HepG2 (cell line): ENCODE results near the gene PGP. TPM values are rescaled to one million over a fixed set of nuclear protein-coding genes. Genes with fewer than 3 reads are reported as not detected.

Experiments
- CAMTA2 ChIP-seq: sonication (generic); formaldehyde crosslinking; IDR thresholded peaks from 2 replicates; pipeline ENCODE4 v1.4.0; 2020; ENCODE audit warnings: mild to moderate bottlenecking, missing genetic modification reagents, borderline replicate concordance
- CBX1 ChIP-seq: IDR thresholded peaks from one replicate; pipeline ENCODE4 v1.6.1; 2016; ENCODE audit warnings: antibody characterized with exemption, low read depth
- FOXK2 ChIP-seq: fragments of 450-650 bp; IDR thresholded peaks from 2 replicates; pipeline ENCODE4 v1.6.1; 2016
- MTF1 ChIP-seq: sonication (generic); formaldehyde crosslinking; IDR thresholded peaks from 2 replicates; pipeline ENCODE4 v1.5.0; 2020; ENCODE audit warnings: missing genetic modification reagents
- SOX6 ChIP-seq, 2 experiments: fragments of 450-650 bp in 1 of 2; sonication (generic) in 1 of 2; formaldehyde crosslinking in 1 of 2; IDR thresholded peaks; 2 replicates each; pipeline versions ENCODE4 v1.4.0 to v1.6.1; 2017 to 2020; ENCODE audit warnings: antibody characterized with exemption in 1 of 2, mild to moderate bottlenecking in 1 of 2, missing genetic modification reagents in 1 of 2
- TAF1 ChIP-seq: sonication (generic); formaldehyde crosslinking; IDR thresholded peaks from 2 replicates; pipeline ENCODE4 v1.4.0; 2020; ENCODE audit warnings: missing genetic modification reagents
- ZMYM3 ChIP-seq: sonication (generic); formaldehyde crosslinking; IDR thresholded peaks from 2 replicates; pipeline ENCODE4 v1.5.1; 2020; ENCODE audit warnings: mild to moderate bottlenecking, missing genetic modification reagents
- ZNF441 ChIP-seq: sonication (generic); formaldehyde crosslinking; IDR thresholded peaks from 2 replicates; pipeline ENCODE4 v1.7.0; 2021; ENCODE audit warnings: missing genetic modification reagents, borderline replicate concordance
- ZNF547 ChIP-seq: sonication (generic); formaldehyde crosslinking; IDR thresholded peaks from 2 replicates; pipeline ENCODE4 v1.5.1; 2020; ENCODE audit warnings: mild to moderate bottlenecking, missing genetic modification reagents
- ZNF678 ChIP-seq: sonication (generic); formaldehyde crosslinking; IDR thresholded peaks from 2 replicates; pipeline ENCODE4 v1.4.0; 2020; ENCODE audit warnings: mild to moderate bottlenecking, missing genetic modification reagents
- ZNF781 ChIP-seq: sonication (generic); formaldehyde crosslinking; IDR thresholded peaks from 2 replicates; pipeline ENCODE4 v1.5.1; 2020; ENCODE audit warnings: borderline replicate concordance, mild to moderate bottlenecking, missing genetic modification reagents; ENCODE audit errors: not compliant biosample characterization
- polyA plus RNA-seq, 8 experiments: library from polyadenylated mRNA; depleted of rRNA in 3 of 8; stranded (reverse) in 7 of 8; unstranded in 1 of 8; fragments of >200 nt; fragmentation: Illumina TruSeq in 4 of 8; extraction: Trizol in 4 of 8; gene quantifications; 2 replicates each; pipeline versions ENCODE4 v1.2.1 to v1.2.3, GENCODE V29; 2011 to 2016; ENCODE audit warnings: low read depth in 4 of 8, missing spikeins in 1 of 8, mixed read lengths in 1 of 8; ENCODE audit not compliant: insufficient read depth in 1 of 8
- total RNA-seq, 5 experiments: library from RNA; depleted of rRNA; stranded (reverse); fragments of >200 nt; fragmentation: Illumina TruSeq; extraction: Trizol; gene quantifications; 2 replicates each; pipeline ENCODE4 v1.2.3, GENCODE V29; 2016; ENCODE audit warnings: low read depth in 1 of 5
- TF ChIP-seq, protein P1 (sequence below): sonication (generic); formaldehyde crosslinking; IDR thresholded peaks from 2 replicates; pipeline ENCODE4 v1.5.0; 2020; ENCODE audit warnings: mild to moderate bottlenecking, missing genetic modification reagents
- TF ChIP-seq, protein P2 (sequence below): sonication (generic); formaldehyde crosslinking; IDR thresholded peaks from 2 replicates; pipeline ENCODE4 v1.4.0; 2020; ENCODE audit warnings: missing genetic modification reagents, borderline replicate concordance
- TF ChIP-seq, protein P3 (sequence below): sonication (generic); formaldehyde crosslinking; conservative IDR thresholded peaks from 2 replicates; pipeline ENCODE4 v1.8.1; 2023; ENCODE audit warnings: missing genetic modification reagents
- TF ChIP-seq, protein P4 (sequence below), 2 experiments: sonication (generic) in 1 of 2; formaldehyde crosslinking in 1 of 2; IDR thresholded peaks; 2 replicates each; pipeline versions ENCODE4 v1.4.0 to v1.6.1; 2016 to 2020; ENCODE audit warnings: borderline replicate concordance in 1 of 2, low read depth in 1 of 2, mild to moderate bottlenecking in 1 of 2, missing genetic modification reagents in 1 of 2
- TF ChIP-seq, protein P5 (sequence below): sonication (generic); formaldehyde crosslinking; IDR thresholded peaks from 2 replicates; pipeline ENCODE4 v1.5.0; 2020; ENCODE audit warnings: missing genetic modification reagents

PGP gene
- total and polyA plus RNA-seq, 2 of the 13 experiments (the other 11 are each of a cell fraction or from before 2014, with no cell fraction given) = 7.3 to 18.3 TPM

DNA sequence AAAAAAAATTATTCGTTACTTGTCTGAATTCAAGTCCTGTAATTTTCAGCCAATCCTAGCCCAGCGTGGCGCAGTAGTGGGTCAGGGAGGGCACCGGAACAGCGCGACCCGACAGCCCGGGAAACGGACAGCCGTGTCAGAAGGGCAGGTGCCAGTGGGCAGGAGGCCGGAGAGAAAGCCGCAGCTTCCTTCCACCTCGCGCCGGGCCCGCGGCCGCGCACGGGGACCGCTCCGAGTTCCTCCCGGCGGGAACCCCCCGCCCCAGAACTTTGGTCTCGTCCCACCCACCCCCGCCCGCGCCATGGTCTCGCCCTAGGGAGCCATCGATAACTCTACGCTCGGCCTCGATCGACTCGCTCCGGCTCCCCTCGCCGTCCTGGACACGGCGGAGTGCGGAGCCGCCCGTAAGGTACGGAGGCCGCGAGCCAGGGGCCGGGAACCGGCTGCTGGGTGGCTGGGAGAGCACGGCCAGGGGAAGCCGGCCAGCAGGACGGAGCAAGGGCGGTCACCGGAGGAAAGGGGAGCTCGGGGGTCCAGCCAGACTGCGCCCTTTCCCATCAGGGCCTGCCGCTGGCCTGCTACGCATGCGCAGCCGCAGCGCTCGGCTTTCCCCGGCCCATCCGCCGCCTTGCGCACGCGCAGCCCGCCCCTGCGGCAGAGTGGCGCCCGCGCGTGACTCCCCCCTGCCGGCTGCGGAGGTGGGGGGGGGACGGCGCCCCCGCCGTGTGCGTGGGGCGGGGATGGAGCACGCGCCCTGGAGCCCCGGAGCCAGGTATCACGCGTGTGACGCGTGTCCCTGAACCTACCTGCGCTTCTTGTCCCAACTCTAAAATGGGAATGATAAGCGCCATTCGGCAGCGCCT lies 9.3 kb downstream of the PGP start, which contains the start of gene MLST8 (continued):
- TF ChIP-seq ZNF678 (CRISPR knock-in tag) (no peak), TAF1 (CRISPR knock-in tag) (peak; percentile 86), CAMTA2 (CRISPR knock-in tag) (peak; percentile 68; the same call in 1 of the 2 replicates), SOX6 (IDR thresholded peaks at IDR 0.05) (no peak), SOX6 (CRISPR knock-in tag; IDR thresholded peaks at IDR 0.05) (peak; percentile 44), MTF1 (CRISPR knock-in tag) (no peak; the same call in 1 of the 2 replicates), FOXK2 (peak; percentile 86), ZNF547 (CRISPR knock-in tag) (peak; percentile 32; the same call in 1 of the 2 replicates), ZNF441 (CRISPR knock-in tag) (0 out of 2 replicates have a peak, but pooled peaks have one; percentile 16), ZNF781 (CRISPR knock-in tag) (no peak), ZMYM3 (CRISPR knock-in tag) (peak; percentile 71; the same call in 1 of the 2 replicates), CBX1 (peak; percentile 16)
- TF ChIP-seq, protein P1, sequence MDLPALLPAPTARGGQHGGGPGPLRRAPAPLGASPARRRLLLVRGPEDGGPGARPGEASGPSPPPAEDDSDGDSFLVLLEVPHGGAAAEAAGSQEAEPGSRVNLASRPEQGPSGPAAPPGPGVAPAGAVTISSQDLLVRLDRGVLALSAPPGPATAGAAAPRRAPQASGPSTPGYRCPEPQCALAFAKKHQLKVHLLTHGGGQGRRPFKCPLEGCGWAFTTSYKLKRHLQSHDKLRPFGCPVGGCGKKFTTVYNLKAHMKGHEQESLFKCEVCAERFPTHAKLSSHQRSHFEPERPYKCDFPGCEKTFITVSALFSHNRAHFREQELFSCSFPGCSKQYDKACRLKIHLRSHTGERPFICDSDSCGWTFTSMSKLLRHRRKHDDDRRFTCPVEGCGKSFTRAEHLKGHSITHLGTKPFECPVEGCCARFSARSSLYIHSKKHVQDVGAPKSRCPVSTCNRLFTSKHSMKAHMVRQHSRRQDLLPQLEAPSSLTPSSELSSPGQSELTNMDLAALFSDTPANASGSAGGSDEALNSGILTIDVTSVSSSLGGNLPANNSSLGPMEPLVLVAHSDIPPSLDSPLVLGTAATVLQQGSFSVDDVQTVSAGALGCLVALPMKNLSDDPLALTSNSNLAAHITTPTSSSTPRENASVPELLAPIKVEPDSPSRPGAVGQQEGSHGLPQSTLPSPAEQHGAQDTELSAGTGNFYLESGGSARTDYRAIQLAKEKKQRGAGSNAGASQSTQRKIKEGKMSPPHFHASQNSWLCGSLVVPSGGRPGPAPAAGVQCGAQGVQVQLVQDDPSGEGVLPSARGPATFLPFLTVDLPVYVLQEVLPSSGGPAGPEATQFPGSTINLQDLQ (CRISPR knock-in tag) = 0 out of 2 replicates have a peak, but pooled peaks have one; percentile 49
- TF ChIP-seq, protein P2, sequence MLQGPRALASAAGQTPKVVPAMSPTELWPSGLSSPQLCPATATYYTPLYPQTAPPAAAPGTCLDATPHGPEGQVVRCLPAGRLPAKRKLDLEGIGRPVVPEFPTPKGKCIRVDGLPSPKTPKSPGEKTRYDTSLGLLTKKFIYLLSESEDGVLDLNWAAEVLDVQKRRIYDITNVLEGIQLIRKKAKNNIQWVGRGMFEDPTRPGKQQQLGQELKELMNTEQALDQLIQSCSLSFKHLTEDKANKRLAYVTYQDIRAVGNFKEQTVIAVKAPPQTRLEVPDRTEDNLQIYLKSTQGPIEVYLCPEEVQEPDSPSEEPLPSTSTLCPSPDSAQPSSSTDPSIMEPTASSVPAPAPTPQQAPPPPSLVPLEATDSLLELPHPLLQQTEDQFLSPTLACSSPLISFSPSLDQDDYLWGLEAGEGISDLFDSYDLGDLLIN (CRISPR knock-in tag) = peak; percentile 21; the same call in 1 of the 2 replicates
- TF ChIP-seq, protein P3, sequence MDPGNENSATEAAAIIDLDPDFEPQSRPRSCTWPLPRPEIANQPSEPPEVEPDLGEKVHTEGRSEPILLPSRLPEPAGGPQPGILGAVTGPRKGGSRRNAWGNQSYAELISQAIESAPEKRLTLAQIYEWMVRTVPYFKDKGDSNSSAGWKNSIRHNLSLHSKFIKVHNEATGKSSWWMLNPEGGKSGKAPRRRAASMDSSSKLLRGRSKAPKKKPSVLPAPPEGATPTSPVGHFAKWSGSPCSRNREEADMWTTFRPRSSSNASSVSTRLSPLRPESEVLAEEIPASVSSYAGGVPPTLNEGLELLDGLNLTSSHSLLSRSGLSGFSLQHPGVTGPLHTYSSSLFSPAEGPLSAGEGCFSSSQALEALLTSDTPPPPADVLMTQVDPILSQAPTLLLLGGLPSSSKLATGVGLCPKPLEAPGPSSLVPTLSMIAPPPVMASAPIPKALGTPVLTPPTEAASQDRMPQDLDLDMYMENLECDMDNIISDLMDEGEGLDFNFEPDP = no peak; the same call in 1 of the 2 replicates
- TF ChIP-seq, protein P4, sequence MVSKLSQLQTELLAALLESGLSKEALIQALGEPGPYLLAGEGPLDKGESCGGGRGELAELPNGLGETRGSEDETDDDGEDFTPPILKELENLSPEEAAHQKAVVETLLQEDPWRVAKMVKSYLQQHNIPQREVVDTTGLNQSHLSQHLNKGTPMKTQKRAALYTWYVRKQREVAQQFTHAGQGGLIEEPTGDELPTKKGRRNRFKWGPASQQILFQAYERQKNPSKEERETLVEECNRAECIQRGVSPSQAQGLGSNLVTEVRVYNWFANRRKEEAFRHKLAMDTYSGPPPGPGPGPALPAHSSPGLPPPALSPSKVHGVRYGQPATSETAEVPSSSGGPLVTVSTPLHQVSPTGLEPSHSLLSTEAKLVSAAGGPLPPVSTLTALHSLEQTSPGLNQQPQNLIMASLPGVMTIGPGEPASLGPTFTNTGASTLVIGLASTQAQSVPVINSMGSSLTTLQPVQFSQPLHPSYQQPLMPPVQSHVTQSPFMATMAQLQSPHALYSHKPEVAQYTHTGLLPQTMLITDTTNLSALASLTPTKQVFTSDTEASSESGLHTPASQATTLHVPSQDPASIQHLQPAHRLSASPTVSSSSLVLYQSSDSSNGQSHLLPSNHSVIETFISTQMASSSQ (IDR thresholded peaks at IDR 0.05; ENCODE audit: low read depth) = no peak
- TF ChIP-seq, protein P4 (CRISPR knock-in tag; IDR thresholded peaks at IDR 0.05; ENCODE audit: borderline replicate concordance) = no peak; the same call in 1 of the 2 replicates
- TF ChIP-seq, protein P5, sequence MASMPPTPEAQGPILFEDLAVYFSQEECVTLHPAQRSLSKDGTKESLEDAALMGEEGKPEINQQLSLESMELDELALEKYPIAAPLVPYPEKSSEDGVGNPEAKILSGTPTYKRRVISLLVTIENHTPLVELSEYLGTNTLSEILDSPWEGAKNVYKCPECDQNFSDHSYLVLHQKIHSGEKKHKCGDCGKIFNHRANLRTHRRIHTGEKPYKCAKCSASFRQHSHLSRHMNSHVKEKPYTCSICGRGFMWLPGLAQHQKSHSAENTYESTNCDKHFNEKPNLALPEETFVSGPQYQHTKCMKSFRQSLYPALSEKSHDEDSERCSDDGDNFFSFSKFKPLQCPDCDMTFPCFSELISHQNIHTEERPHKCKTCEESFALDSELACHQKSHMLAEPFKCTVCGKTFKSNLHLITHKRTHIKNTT (CRISPR knock-in tag) = no peak
